ENCODE data around the gene UCHL3.

DNA sequence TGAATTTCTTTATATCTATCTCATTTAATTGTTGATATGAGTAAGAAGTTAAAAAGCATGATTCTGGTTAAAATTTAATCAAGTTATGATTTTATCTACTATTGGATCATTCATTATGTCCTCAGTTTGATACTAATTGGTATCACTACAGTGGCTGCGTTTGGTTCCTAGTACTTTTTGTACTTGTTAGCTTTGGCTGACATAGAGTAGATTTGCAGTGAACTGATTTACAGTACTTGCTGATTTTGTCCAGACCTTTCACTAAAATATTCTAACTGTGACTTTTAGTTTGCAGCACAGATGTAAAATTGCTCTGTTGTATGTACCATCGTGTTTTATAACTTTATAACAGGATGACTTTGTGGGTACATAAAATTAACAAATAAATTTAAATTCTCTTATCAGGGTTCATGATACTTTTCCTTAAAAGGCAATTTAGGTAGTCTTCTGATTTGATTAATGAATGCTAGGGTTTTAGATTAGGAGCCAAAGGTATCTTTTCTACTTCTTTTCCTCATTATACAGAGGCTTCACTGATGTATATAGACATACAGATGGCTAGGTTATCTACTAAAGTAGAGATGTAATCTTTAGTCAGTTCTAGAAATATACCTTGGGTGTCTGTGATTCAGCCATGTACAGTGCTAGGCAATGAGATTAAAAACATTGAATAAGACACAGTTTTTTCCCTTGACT, 8.7 kb downstream of the UCHL3 start:
- TF ChIP-seq MAX (IDR thresholded peaks at IDR 0.05; ENCODE audit: insufficient read depth, insufficient read length): no peak
- no peak for TF ChIP-seq EZH2 (IDR thresholded peaks at IDR 0.05; ENCODE audit: borderline replicate concordance, low read depth, low read length, severe bottlenecking)
- TF ChIP-seq, protein P1, sequence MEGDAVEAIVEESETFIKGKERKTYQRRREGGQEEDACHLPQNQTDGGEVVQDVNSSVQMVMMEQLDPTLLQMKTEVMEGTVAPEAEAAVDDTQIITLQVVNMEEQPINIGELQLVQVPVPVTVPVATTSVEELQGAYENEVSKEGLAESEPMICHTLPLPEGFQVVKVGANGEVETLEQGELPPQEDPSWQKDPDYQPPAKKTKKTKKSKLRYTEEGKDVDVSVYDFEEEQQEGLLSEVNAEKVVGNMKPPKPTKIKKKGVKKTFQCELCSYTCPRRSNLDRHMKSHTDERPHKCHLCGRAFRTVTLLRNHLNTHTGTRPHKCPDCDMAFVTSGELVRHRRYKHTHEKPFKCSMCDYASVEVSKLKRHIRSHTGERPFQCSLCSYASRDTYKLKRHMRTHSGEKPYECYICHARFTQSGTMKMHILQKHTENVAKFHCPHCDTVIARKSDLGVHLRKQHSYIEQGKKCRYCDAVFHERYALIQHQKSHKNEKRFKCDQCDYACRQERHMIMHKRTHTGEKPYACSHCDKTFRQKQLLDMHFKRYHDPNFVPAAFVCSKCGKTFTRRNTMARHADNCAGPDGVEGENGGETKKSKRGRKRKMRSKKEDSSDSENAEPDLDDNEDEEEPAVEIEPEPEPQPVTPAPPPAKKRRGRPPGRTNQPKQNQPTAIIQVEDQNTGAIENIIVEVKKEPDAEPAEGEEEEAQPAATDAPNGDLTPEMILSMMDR (IDR thresholded peaks at IDR 0.05; ENCODE audit: extremely low read depth in 1 of 2, insufficient read depth in 1 of 2, low read depth in 1 of 2, low read length in 2 of 2): no peak
- no peak for TF ChIP-seq MYC (IDR thresholded peaks at IDR 0.05; ENCODE audit: low read depth, low read length)
- TF ChIP-seq POLR2AphosphoS5 (IDR thresholded peaks at IDR 0.05; ENCODE audit: insufficient read depth, low read depth, low read length): no peak
- no peak for TF ChIP-seq POLR2A (IDR thresholded peaks at IDR 0.05; ENCODE audit: low read depth, low read length)
- no peak for TF ChIP-seq FOS (IDR thresholded peaks at IDR 0.05; ENCODE audit: borderline replicate concordance, insufficient read depth, low read length)
- TF ChIP-seq JUN (IDR thresholded peaks at IDR 0.05; ENCODE audit: borderline replicate concordance, insufficient read depth, insufficient read length, low read depth): no peak
